HG03103 (cell line): Measurements from ENCODE around the gene ZFHX3.

ENCODE experiments used
- ATAC-seq: cut with Tn5 transposase; IDR thresholded peaks from one replicate; pipeline ENCODE4 v1.9.1; 2021; ENCODE audit warnings: low read depth; ENCODE audit not compliant: unreplicated experiment

ZFHX3 gene

DNA sequence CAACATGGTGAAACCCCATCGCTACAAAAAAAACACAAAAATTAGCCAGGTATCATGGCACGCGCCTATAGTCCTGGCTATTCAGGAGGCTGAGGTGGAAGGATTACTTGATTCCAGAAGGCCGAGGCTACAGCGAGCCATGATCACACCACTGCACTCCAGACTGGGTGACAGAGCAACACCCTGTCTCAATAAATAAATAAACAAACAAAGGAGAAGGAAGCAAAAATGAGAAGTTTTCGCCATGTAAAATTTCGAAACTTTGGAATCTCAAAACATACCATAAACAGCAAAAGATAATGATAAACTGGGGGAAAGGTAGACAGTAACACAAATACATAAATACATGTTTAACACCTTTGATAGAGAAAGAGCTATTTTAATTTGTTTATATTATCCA lies 130.9 kb downstream of the ZFHX3 start:
- ATAC-seq, result no peak

DNA sequence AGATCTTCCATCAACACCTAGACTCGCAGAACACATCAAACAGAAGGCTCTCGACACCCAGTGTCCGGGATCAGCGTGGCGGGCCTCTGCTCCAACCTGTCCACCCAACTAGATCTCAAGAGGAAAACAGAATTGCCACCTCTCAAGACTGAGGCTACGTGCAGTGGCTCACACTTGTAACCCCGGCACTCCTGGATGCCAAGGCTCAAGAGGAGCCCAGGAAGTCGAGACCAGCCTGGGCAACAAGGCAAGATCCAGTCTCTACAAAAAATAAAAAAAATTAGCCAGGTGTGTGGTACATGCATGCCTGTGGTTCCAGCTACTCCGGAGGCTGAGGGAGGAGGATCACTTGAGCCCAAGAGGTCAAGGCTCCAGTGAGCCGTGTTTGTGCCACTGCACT lies 132.6 kb downstream of the ZFHX3 start:
- ATAC-seq, result no peak

DNA sequence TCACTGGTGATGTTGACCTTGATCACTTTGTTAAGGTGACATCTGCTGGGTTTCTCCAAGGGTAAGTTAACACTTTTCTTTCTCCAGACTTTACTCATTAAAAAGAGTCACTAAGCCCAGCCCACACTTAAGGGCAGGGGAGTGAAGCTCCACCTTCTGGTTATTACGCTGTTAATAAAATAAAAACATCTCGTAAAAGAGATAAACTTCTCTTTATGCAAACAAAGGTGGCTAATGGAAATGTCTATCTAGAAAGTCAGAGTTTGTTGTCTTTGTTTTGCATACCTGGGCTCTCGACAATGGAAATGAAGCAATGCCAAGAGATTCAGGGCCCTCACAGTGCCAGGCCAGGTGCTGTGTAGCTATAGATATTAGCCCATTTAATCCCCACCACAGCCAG lies 134.4 kb downstream of the ZFHX3 start:
- no peak for ATAC-seq

DNA sequence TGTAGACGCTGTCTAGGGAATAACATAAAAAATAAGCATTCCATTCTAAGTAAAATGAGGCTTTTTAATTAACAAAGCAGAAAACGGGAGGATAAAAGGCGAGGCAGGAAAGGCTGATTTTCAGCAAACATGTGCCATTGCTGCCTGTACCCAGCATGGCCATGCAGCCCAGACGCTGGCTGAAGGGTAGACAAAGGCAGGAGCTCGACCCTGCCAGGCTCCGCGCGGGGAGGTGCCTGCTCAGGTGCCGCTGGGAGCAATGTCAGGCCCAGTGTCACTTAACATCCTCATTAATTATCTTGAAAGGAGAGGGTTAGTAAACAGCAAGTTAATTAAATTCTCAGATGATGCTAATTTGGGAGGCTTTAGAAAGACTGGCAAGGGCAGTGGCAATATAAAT lies 136.0 kb downstream of the ZFHX3 start:
- ATAC-seq, result no peak

DNA sequence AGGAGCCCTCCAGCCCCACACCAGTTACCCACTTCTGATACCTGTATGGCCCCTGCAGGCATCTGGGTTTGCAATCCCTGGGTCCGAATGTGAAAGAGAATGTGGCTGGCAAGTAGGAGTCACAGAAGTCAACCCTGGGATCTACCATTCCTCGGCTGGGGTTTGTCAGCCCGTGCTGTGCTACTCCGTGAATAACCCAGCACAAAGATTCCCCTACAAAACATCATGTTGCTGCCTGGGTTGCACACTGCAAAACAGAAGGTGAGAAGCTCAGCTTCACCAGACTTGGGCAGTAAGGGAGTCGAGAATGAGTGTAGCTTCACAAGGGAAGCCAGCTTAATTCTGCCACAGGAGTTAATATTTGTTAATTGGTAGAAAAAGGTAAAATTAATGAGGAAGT lies 137.1 kb downstream of the ZFHX3 start:
- no peak for ATAC-seq

DNA sequence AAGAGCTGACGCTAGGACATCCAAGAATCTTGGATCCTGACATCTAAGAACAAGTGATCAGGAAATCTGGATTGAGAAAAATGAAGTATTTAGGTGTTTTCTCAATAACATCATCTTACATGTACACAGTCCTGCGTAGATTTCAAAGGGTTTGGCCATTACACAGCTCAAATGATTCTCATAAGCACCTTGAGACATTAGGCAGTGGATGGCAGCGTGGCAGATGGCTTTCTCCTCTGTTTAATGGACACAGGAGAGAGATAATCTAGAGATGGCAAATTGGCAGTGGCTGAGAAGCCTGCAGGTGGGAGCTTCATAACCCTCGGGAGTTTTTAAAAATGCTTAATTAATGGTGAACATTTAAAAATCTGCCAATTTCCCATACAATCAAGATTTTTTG lies 137.5 kb downstream of the ZFHX3 start:
- no peak for ATAC-seq

DNA sequence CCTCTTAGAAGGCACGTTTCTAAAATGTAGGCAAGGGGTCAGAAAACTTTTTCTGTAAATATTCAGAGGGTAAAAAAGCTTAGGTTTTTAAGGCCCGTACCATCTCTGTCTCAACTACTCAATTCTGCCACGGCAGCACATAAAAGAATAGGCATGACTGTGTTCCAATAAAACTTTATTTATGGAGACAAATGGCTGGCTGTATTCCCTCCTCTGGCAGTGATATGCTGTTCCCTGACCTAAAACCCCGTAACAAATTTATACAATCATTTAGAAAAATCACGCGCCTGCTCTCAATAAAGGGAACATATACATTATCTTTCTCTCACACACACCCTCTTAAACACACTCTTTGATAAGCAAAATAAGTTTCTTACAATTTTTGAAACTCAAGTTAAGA lies 138.7 kb downstream of the ZFHX3 start:
- ATAC-seq, result no peak

DNA sequence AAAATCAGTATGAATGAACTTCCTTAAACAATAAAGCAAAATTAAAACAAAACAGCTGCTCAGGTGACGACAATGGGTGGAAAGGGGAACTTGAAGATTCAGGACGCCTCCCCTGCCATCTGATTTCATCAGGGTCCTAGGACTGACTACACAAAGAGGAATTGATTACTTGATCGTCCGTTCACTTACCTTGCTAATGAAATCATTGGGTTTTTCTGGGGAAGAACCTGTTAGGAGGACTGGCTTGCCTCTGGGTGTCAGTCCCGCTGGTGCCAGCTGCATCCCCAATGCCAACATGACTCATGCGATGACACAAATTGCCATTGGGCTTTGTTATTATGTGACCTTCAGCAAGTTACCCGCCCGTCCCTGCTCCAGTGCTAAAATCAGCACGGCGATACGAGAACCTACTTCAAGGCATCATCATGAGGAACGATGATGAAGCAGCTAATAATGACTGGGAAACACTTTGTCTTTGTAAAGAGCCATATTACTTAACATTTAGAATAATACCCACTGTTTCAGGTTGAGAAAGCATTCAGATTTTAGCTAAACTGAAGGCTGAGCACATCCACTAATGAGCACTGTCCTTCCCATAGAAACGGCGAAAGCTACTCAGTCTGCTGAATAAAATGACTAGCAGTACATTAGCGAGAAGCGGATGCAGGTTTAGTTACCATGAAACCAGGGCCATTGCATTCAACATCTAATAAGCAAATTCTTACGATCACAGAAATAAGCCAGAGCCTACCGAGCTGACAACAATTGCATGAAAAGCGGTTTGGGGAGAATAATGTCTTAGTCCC lies 139.4 kb downstream of the ZFHX3 start:
- no peak for ATAC-seq

DNA sequence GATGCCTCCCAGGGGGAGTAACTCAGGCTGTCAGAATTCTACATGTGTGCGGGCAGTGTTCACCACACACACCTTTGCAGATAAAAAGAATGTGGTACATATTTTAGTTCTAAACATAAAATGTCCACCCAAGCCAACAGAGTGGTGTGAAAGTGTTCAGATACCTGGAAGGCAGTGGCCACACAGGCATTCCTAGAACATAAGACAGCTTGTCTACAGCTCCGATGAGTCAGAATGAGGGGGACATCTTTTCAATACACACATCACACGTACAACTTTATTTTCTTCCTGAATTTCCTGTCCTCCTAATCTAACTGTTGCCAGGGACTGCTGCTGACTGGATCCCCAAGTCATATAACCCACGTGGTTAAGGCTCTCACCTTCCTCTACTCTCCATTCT lies 142.3 kb downstream of the ZFHX3 start:
- ATAC-seq, result no peak

DNA sequence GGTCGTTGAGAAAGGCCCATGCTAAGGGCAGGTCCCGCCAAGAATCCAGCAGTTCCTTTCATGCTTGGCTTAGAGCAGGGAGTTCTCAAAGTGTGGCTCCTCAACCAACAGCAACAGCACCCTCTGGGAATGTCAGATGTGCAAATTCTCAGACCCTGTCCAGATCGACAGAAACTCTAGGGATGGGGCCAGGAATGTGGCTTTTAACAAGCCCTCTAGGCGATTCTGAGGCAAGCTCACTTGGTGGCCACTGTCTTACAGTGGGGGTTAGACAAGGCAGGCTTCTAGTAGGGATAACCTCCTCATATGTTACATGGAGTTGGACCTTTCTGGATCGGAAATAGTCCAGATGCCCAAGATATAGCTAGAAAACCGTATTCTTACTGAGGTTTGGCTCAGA lies 144.8 kb downstream of the ZFHX3 start:
- ATAC-seq, result no peak

DNA sequence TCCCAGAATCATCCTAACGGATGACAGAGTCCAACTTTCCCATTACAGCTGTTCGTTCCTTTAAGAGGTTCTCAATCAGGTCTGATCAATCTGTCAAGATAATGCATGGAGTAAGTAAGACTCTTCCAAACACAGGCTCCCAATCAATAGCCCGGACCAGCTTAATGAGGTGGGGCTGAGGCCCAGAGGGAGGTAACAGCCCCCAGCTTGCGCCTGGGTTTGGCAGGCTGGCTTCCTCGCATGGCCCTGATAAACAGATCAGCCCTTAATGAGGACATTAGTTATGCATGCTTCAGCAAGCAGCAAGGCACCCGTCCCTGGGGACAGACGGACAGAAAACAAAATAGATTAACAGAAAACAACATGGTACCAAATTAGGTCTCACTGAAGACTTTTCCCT lies 145.7 kb downstream of the ZFHX3 start:
- no peak for ATAC-seq

DNA sequence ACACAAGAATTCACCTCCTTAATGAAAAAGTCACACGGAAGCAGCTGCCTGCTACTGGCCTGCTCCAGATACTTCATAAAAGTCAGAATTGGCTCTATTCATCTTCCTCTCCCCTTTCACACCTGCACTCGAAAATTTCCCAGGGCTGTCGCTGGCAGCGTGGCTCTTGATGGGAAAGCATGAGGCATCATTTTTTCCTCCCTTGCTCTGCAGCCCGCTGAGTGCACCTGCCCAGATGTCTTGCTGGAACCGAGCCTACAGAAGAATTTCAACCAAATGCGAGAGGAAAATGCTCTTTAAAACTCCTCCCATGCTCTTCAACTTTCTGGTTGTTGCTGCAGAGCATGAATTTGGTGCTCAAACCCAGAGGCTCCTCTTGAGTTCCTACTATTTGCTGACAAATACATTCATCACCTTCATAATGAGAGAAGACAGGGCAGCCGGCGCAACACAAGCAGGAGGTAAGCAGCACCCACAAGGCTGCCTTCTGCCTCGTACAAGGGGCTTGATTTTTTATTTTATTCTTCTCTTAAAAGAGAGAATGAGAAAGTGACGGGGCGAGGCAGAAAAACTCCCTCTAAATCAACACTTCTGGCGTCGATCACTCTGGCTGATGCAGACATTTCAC lies 146.8 kb downstream of the ZFHX3 start:
- no peak for ATAC-seq

DNA sequence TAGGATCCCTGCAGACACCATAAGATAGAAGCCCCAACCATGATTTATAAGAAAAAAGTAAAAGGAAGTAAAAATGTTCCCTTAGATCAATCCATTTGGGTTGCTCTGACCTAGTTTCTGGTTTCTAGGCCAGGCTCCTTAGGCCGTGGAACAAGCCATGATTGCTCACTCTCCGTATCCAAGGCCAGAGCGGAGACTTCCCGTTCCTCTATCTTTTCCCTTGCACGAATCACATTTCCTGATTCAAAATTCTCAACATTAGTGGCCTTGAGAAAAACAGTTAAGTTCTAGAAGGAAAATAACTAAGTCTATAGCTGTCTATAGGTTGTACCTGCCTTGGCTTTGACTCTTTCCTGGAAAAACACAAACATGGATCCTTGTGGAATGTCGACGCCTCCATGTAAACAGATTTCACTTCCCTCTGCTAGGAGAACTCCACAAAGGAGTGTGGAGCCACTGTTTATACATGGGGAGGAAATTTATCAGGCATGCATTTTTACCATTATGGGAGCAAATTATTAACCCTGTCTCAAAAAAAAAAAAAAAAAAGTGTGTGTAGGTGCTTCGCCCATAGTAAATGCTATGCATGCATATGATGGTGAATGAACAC lies 149.6 kb downstream of the ZFHX3 start:
- no peak for ATAC-seq

DNA sequence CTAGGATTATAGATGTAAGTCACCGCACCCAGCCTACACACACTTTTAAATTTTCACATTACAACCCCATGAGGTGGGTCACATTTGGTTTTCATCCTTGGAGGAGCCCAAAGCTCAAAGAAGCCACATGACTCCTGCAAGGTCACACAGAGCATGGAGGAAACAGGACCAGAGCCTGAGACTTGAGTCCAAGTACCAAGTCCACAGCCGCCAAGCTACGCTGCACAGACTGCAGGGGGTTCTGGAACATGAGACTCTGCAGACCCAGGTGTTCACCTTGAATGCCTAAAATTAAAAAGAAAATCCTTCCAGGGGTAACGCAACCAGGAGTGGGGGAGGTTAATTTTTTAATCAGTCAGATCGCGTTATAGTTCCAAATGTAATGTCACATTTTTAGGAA lies 150.2 kb downstream of the ZFHX3 start:
- no peak for ATAC-seq

DNA sequence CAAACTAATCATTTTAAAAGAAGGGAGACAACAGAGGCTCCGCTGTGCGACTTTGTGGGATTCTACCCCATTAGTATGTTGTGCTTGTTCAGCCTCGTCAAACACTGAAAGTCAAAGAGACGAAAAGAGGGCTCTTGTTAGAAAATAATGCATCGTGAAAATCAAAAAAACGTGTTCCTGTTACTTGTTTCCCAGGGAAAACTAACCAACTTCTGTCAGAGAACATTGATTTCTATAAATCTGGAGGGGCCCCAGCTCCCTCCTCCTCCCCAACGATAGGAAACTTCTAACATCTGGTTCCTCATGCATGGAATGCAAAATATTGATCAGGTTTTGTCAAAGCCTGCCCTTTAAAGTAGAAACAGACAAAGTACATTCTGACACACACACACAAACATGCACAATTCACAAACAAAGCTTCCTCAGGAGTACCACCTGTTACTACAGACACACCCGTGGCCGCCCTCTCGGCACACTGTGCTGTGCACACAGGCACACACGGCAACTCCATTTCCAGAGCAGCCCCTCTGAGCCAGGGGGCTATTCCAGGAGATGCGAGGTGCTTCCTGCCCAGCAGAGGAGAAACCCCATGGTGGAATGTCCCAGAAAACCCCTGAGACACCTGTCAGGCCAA lies 151.3 kb downstream of the ZFHX3 start:
- no peak for ATAC-seq

DNA sequence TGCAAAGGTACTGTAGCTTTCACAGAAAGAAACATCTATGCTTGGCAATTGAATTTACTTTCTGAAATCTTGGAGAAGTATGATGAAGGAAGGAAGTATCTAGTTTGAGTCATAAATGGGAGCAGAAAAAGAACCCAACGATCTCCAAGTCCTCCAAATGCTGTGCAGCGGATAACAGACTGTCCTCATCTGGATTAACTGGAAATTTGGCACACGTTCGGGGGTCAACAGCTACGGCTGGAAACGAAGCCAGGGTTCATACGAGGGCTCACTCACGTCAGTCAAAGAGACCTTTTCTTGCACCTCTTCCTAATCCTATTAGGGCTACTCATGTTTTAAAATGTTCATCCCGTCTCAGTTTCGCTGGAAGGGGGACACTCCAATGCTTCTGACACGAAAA lies 152.0 kb downstream of the ZFHX3 start:
- no peak for ATAC-seq

DNA sequence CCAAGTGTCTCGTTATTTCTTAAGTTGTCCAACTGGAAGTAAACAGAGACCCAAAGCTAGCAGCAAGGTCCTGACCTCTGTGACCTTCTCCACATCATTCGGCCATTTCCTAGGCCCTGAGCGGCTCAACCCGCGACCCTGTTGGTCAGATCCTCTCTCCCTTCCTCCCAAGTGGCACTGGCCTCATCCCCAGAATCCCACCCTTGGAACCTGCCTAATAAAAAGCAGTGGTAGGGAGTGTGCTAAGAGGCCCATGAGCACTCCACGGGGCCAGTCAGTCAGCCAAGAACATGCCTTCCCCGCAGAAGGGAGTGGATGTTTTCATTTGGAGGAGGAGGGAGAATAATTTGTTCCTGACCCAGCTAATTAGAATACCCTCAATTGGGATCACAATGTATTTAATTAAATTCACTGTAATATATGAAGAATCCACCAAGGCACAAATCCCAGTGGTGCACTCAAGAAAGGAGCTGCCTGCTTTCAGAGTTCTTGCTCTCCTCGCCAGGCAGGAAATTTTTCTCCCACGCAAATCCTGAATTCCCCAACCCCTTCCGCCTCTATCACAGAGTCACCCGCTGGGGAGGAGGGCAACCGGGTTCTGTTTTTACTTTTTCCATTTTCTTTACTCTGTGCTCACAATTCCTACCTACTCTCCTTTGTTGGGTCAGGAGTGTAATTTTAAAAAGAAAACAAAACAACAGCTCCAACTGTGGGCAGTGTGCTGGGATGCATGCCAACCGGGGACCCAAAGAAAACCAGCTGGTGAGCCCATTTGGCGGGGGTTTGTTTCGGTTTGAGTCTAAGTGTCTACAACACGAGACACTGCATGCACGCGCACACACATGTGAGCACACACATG lies 153.4 kb downstream of the ZFHX3 start:
- ATAC-seq, result no peak

DNA sequence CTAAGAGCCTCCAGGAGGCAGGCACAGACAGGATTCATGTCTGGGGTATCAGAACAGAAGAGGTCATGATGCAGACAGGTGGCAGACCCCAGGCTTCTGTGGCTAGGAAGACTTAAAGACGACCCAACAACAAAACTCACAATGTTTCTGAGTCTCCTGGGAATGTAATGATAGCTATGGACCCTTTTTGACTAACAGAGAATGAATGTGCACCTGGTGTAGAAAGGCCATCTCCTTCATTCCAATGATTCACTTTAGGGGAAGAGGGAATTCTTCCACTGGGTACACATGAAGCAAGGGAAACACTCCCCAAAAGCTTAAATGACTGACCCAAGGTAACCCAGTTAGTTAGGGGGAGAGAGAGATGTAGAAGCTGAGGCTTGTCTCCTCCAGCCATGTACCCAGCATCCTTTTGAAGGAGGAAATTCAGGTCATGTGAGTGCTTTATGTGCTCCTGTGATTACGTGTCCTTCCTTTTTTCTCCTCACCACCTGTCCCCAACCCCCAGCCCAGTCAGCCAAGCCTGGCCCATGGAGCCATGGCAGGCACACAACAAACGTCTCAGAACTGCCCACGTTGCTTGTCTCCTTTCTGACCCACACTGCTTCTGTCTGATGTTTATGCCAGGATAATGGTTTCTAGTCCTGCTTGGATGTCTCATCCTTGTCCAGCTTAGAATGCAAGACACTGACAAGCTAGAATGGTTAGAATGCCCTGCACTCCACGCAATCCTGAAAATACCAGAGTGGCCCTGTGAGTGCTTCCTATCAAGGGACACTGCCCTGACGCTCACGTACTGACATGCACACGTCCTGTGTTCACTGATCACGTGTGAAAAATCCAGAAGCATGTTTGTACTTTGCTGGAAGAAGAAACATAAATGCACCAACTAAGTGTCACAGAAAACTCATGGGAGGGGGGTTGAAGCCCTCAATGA lies 156.4 kb downstream of the ZFHX3 start:
- no peak for ATAC-seq

DNA sequence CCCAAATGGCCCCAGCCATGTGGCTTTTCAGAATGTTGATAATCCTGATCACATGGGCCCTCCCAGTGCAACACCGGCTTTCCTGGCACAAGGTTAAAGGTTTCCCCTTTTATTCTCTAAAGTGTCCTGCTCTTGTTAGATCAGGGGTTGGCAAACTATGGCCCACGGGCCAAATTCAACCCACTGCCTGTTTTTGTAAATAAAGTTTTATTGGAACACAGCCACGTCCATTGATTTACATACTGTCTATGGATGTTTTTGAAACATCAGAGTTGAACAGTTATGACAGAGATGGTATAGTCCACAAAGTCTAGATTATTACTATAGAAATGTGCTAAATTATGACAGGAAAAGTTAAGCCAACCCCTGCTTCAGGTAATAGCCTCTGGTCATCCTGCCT lies 157.3 kb downstream of the ZFHX3 start:
- no peak for ATAC-seq
